Measurements from ENCODE around the gene KIAA1217. TPM values are rescaled to one million over a fixed set of nuclear protein-coding genes. Genes with fewer than 3 reads are reported as not detected.

The KIAA1217 gene
- total and polyA plus RNA-seq, 9 of the 15 experiments (the other 6 are each of a cell fraction or from before 2014, with no cell fraction given): 0.04 TPM; not detected in 8

GRCh38 chr10:24352399-24352798 is 143.5 kb downstream of the KIAA1217 start:
- no peak for DNase-seq (ENCODE audit: extremely low read depth in 1 of 4, low spot score in 3 of 4)
- CTCF ChIA-PET (ENCODE audit: low intra/inter-chr PET ratio): no interaction called here
- no peak overlapping the region for H3K4me3 ChIP-seq
- no peaks in the 10 kb centered on the region for H3K4me1 ChIP-seq (replicated peaks in 1 of 2; ENCODE audit: control insufficient read depth in 2 of 2, insufficient read depth in 2 of 2, low read length in 2 of 2)
- no peak overlapping the region for H2AFZ ChIP-seq (ENCODE audit: low read depth, low read length)
- no peaks in the 10 kb centered on the region for H3K9me3 ChIP-seq (replicated peaks; ENCODE audit: control insufficient read depth, insufficient read depth, low read depth, low read length)
- H3K4me2 ChIP-seq (ENCODE audit: insufficient read depth, low read length): no peak overlapping the region
- H3K27ac ChIP-seq (ENCODE audit: extremely low read depth, low read depth, low read length): no peak overlapping the region
- H3K9ac ChIP-seq (ENCODE audit: insufficient read depth in 1 of 2, low read depth in 2 of 2, low read length in 2 of 2): no peak overlapping the region
- in situ Hi-C loops (cut with MboI): no loop called here
- no peaks in the 10 kb centered on the region for H3K9me1 ChIP-seq (ENCODE audit: control insufficient read depth, insufficient read depth, low read length)
- WGBS (ENCODE audit: insufficient coverage, low coverage, missing lambda C conversion rate): 0% methylated on average over 2 of the region's 2 CpGs
- peaks cover 0 to 4% of the 10 kb centered on the region in 2 experiments; a peak in 1 of 5 replicates for H3K27me3 ChIP-seq (ENCODE audit: control insufficient read depth in 2 of 2, insufficient read depth in 2 of 2, low read length in 2 of 2)
- ATAC-seq: no peak
- H4K20me1 ChIP-seq (replicated peaks; ENCODE audit: control insufficient read depth, insufficient read depth, low read length): no peaks in the 10 kb centered on the region
- POLR2A ChIA-PET: no interaction called here
- intact Hi-C loops (cut with micrococcal nuclease): no loop called here
- TF ChIP-seq SMAD1 (IDR thresholded peaks at IDR 0.05; ENCODE audit: low read depth, low read length, partially characterized antibody): no peak
- TF ChIP-seq ZNF436 (CRISPR knock-in tag; IDR thresholded peaks at IDR 0.05): no peak
- TF ChIP-seq PML (IDR thresholded peaks at IDR 0.05; ENCODE audit: low read length): no peak
- no peak for TF ChIP-seq FUS (optimal IDR thresholded peaks at IDR 0.05; ENCODE audit: low read depth, low read length)
- TF ChIP-seq ZNF696 (CRISPR knock-in tag; conservative IDR thresholded peaks at IDR 0.05): no peak
- no peak for TF ChIP-seq CHCHD3 (CRISPR knock-in tag; IDR thresholded peaks at IDR 0.05)
- no peak for TF ChIP-seq L3MBTL2 (IDR thresholded peaks at IDR 0.05)
- no peak for TF ChIP-seq RBM34 (IDR thresholded peaks at IDR 0.05; ENCODE audit: borderline replicate concordance, insufficient read depth, low read length)
- no peak for TF ChIP-seq NCOA4 (IDR thresholded peaks at IDR 0.05; ENCODE audit: partially characterized antibody)
- no peak for TF ChIP-seq MTF1 (CRISPR knock-in tag; IDR thresholded peaks at IDR 0.05; ENCODE audit: borderline replicate concordance)
- no peak for TF ChIP-seq KDM5B (IDR thresholded peaks at IDR 0.05; ENCODE audit: insufficient replicate concordance, low read depth, low read length)
- TF ChIP-seq MNT (conservative IDR thresholded peaks at IDR 0.05): no peak
- TF ChIP-seq ZKSCAN3 (CRISPR knock-in tag; IDR thresholded peaks at IDR 0.05): no peak
- TF ChIP-seq ZMIZ1 (IDR thresholded peaks at IDR 0.05; ENCODE audit: low read depth in 2 of 2, low read length in 2 of 2): no peak
- no peak for TF ChIP-seq THAP12 (CRISPR knock-in tag; IDR thresholded peaks at IDR 0.05)
- no peak for TF ChIP-seq POLR2H (tag; IDR thresholded peaks at IDR 0.05; ENCODE audit: low read depth)
- FAIRE-seq: no peak
- BruUV-seq (replicated peaks): no TSS peak
- no peaks in the 10 kb centered on the region for H3K79me2 ChIP-seq (ENCODE audit: control insufficient read depth, insufficient read depth, low read length)
- no peaks in the 10 kb centered on the region for H3K36me3 ChIP-seq (ENCODE audit: control insufficient read depth, insufficient read depth, low read length)
